NCI-H510A (cell line): ENCODE data around the gene SH3BP5.
"Not testable (repeated sequence)": the region's sequence is repeated elsewhere in the genome, so short reads cannot be mapped to it uniquely, and the experiment has no call there.

Source experiments
- DNase-seq: peaks from one replicate; lab custom pipeline; 2025; lab: John Stamatoyannopoulos, UW

Gene SH3BP5

GRCh38 chr3:15332405-15333098 lies at the start of gene SH3BP5:
Gene SH3BP5 (minus strand): TSS chr3:15332586. CDS start chr3:15332408, 178 bp downstream.
- DNase-seq: peak; percentile 62

GRCh38 chr3:15380980-15381890 lies 48.8 kb upstream of the SH3BP5 start:
- DNase-seq: no peak

- peak; percentile 87 for DNase-seq
Observed at GRCh38 chr3:15377961-15378791, 45.8 kb upstream of the SH3BP5 start.

- DNase-seq: no peak
Observed at GRCh38 chr3:15375461-15376000, 43.1 kb upstream of the SH3BP5 start.

GRCh38 chr3:15372918-15373317 lies 40.5 kb upstream of the SH3BP5 start:
- DNase-seq: no peak

- no peak for DNase-seq
Observed at GRCh38 chr3:15368561-15369135, 36.3 kb upstream of the SH3BP5 start.

- no peak for DNase-seq
Observed at GRCh38 chr3:15367059-15367458, 34.7 kb upstream of the SH3BP5 start.

GRCh38 chr3:15364078-15364477 lies 31.7 kb upstream of the SH3BP5 start:
- DNase-seq: not testable (repeated sequence)

- no peak for DNase-seq
Observed at GRCh38 chr3:15361494-15362214, 29.3 kb upstream of the SH3BP5 start.

GRCh38 chr3:15360788-15361493 lies 28.6 kb upstream of the SH3BP5 start:
- no peak for DNase-seq

- no peak for DNase-seq
Observed at GRCh38 chr3:15359677-15360397, 27.5 kb upstream of the SH3BP5 start.

GRCh38 chr3:15356651-15357061 lies 24.3 kb upstream of the SH3BP5 start:
- DNase-seq: not testable (repeated sequence)

GRCh38 chr3:15356176-15356575 lies 23.8 kb upstream of the SH3BP5 start:
- DNase-seq: no peak

- DNase-seq: no peak
Observed at GRCh38 chr3:15355086-15355485, 22.7 kb upstream of the SH3BP5 start.

GRCh38 chr3:15354485-15354884 lies 22.1 kb upstream of the SH3BP5 start:
- no peak for DNase-seq

- no peak for DNase-seq
Observed at GRCh38 chr3:15350141-15350540, 17.8 kb upstream of the SH3BP5 start.

- not testable (repeated sequence) for DNase-seq
Observed at GRCh38 chr3:15349438-15349837, 17.1 kb upstream of the SH3BP5 start.

- no peak for DNase-seq
Observed at GRCh38 chr3:15348246-15348645, 15.9 kb upstream of the SH3BP5 start.

GRCh38 chr3:15347737-15348110 lies 15.3 kb upstream of the SH3BP5 start:
- no peak for DNase-seq
